ENCODE data around the gene SUMO2. TPM values are rescaled to one million over a fixed set of nuclear protein-coding genes. Genes with fewer than 3 reads are reported as not detected.

Gene SUMO2
- total and polyA plus RNA-seq, 2 of the 13 experiments (the other 11 are each of a cell fraction or from before 2014, with no cell fraction given), result 337 to 553 TPM

DNA sequence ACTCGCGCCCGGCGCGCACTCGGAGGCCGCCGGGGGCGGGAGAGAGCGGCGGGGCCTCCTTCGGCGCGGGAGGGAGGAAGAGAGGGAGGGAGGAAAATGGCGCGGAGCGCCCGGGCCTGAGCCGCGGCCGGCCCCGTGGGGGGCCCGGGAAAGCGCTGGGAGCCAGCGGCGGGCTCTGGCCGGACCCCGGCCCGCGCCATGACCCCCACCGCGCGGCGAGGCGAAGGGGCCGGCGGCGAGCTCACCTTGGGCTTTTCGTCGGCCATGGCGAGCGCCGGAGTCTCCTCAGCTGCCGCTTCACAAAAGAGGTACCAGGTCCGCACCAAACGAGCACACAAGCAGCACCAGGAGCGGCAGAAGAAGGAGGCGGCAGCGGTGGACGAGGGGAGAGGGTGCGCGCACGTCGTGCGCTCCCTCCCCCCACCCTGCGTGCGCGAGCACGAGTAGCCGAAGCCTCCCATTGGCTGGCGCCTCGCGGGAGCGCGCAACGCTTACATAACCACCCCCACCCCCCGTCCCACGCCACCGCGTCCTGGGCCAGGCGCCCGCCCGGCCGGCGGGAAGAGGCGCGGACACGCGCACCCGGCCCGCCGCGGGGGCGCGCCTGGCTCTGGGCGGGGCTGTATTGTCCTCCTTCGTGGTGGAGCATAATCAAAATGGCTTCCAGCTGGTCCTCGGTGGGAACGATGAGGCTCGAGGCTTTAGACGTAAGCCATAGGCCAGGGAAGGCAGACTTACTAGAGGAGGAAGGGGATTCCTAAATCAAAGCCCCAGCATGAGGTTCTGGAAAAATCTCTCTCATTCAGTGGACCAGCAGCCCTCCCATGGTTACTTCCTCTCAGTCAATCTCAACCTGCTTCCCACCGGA, at the start of gene SUMO2 (continued):
- TF ChIP-seq, protein P1, sequence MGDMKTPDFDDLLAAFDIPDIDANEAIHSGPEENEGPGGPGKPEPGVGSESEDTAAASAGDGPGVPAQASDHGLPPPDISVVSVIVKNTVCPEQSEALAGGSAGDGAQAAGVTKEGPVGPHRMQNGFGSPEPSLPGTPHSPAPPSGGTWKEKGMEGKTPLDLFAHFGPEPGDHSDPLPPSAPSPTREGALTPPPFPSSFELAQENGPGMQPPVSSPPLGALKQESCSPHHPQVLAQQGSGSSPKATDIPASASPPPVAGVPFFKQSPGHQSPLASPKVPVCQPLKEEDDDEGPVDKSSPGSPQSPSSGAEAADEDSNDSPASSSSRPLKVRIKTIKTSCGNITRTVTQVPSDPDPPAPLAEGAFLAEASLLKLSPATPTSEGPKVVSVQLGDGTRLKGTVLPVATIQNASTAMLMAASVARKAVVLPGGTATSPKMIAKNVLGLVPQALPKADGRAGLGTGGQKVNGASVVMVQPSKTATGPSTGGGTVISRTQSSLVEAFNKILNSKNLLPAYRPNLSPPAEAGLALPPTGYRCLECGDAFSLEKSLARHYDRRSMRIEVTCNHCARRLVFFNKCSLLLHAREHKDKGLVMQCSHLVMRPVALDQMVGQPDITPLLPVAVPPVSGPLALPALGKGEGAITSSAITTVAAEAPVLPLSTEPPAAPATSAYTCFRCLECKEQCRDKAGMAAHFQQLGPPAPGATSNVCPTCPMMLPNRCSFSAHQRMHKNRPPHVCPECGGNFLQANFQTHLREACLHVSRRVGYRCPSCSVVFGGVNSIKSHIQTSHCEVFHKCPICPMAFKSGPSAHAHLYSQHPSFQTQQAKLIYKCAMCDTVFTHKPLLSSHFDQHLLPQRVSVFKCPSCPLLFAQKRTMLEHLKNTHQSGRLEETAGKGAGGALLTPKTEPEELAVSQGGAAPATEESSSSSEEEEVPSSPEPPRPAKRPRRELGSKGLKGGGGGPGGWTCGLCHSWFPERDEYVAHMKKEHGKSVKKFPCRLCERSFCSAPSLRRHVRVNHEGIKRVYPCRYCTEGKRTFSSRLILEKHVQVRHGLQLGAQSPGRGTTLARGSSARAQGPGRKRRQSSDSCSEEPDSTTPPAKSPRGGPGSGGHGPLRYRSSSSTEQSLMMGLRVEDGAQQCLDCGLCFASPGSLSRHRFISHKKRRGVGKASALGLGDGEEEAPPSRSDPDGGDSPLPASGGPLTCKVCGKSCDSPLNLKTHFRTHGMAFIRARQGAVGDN (CRISPR knock-in tag; IDR thresholded peaks at IDR 0.05), result peak; percentile 79
- TF ChIP-seq KDM3A (CRISPR knock-in tag; IDR thresholded peaks at IDR 0.05; ENCODE audit: low read depth), result peak; percentile 21
- TF ChIP-seq, protein P2, sequence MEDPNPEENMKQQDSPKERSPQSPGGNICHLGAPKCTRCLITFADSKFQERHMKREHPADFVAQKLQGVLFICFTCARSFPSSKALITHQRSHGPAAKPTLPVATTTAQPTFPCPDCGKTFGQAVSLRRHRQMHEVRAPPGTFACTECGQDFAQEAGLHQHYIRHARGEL (CRISPR knock-in tag; IDR thresholded peaks at IDR 0.05), result no peak
- TF ChIP-seq, protein P3, sequence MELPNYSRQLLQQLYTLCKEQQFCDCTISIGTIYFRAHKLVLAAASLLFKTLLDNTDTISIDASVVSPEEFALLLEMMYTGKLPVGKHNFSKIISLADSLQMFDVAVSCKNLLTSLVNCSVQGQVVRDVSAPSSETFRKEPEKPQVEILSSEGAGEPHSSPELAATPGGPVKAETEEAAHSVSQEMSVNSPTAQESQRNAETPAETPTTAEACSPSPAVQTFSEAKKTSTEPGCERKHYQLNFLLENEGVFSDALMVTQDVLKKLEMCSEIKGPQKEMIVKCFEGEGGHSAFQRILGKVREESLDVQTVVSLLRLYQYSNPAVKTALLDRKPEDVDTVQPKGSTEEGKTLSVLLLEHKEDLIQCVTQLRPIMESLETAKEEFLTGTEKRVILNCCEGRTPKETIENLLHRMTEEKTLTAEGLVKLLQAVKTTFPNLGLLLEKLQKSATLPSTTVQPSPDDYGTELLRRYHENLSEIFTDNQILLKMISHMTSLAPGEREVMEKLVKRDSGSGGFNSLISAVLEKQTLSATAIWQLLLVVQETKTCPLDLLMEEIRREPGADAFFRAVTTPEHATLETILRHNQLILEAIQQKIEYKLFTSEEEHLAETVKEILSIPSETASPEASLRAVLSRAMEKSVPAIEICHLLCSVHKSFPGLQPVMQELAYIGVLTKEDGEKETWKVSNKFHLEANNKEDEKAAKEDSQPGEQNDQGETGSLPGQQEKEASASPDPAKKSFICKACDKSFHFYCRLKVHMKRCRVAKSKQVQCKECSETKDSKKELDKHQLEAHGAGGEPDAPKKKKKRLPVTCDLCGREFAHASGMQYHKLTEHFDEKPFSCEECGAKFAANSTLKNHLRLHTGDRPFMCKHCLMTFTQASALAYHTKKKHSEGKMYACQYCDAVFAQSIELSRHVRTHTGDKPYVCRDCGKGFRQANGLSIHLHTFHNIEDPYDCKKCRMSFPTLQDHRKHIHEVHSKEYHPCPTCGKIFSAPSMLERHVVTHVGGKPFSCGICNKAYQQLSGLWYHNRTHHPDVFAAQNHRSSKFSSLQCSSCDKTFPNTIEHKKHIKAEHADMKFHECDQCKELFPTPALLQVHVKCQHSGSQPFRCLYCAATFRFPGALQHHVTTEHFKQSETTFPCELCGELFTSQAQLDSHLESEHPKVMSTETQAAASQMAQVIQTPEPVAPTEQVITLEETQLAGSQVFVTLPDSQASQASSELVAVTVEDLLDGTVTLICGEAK (IDR thresholded peaks at IDR 0.05), result no peak
- TF ChIP-seq, protein P3 (CRISPR knock-in tag; IDR thresholded peaks at IDR 0.05), result peak; percentile 48; the same call in 1 of the 2 replicates
- peak; percentile 11; the same call in 1 of the 2 replicates for TF ChIP-seq SOX5 (CRISPR knock-in tag; IDR thresholded peaks at IDR 0.05; ENCODE audit: borderline replicate concordance)
- 0 out of 2 replicates have a peak, but pooled peaks have one; percentile 49 for TF ChIP-seq ZFP1 (CRISPR knock-in tag; IDR thresholded peaks at IDR 0.05)
- TF ChIP-seq PLRG1 (conservative IDR thresholded peaks at IDR 0.05), result no peak
- TF ChIP-seq STAG1 (CRISPR knock-in tag; IDR thresholded peaks at IDR 0.05), result 0 out of 2 replicates have a peak, but pooled peaks have one; percentile 3
- TF ChIP-seq RFX5 (IDR thresholded peaks at IDR 0.05; ENCODE audit: low read depth, low read length), result peak; percentile 66; the same call in 1 of the 2 replicates
- no peak; the same call in 1 of the 2 replicates for TF ChIP-seq ZFP37 (CRISPR knock-in tag; IDR thresholded peaks at IDR 0.05; ENCODE audit: borderline replicate concordance)
- TF ChIP-seq MYC (CRISPR knock-in tag; IDR thresholded peaks at IDR 0.05; ENCODE audit: borderline replicate concordance), result peak; percentile 85
- no peak for TF ChIP-seq HNF4G (IDR thresholded peaks at IDR 0.05; ENCODE audit: borderline replicate concordance, low read depth, low read length)
- TF ChIP-seq HNF4G (CRISPR knock-in tag; IDR thresholded peaks at IDR 0.05; ENCODE audit: borderline replicate concordance, low read depth), result no peak
- TF ChIP-seq ZNF709 (CRISPR knock-in tag; IDR thresholded peaks at IDR 0.05), result 0 out of 2 replicates have a peak, but pooled peaks have one; percentile 32
- no peak for TF ChIP-seq GTF3A (CRISPR knock-in tag; conservative IDR thresholded peaks at IDR 0.05)
- TF ChIP-seq RXRA (CRISPR knock-in tag; IDR thresholded peaks at IDR 0.05), result peak; percentile 69

Measured in HepG2 (cell line).